HG03025 (cell line): ENCODE results near the gene CERS1.
A peak's percentile ranks its signal among the peaks of the same experiment; 100 is the strongest.

ENCODE experiments used
- ATAC-seq: cut with Tn5 transposase; IDR thresholded peaks from one replicate; pipeline ENCODE4 v1.9.1; 2021; ENCODE audit warnings: mild to moderate bottlenecking, moderate library complexity; ENCODE audit not compliant: unreplicated experiment, low FRiP score

Gene CERS1

GRCh38 chr19:18843960-18844359 lies 52.0 kb downstream of the CERS1 start:
- ATAC-seq, result no peak

GRCh38 chr19:18842166-18842565 lies 53.8 kb downstream of the CERS1 start:
- no peak for ATAC-seq

GRCh38 chr19:18841400-18841799 lies 54.6 kb downstream of the CERS1 start:
- no peak for ATAC-seq

- ATAC-seq, result no peak
These were observed 55.4 kb downstream of the CERS1 start for GRCh38 chr19:18840288-18841267.

- ATAC-seq, result no peak
These were observed 56.3 kb downstream of the CERS1 start for GRCh38 chr19:18839465-18840287.

- ATAC-seq, result no peak
These were observed 61.3 kb downstream of the CERS1 start for GRCh38 chr19:18834644-18834984.

GRCh38 chr19:18833849-18834643 lies 61.9 kb downstream of the CERS1 start:
- ATAC-seq, result no peak

- ATAC-seq, result no peak
These were observed 62.8 kb downstream of the CERS1 start for GRCh38 chr19:18833141-18833476.

GRCh38 chr19:18832306-18833140 lies 63.4 kb downstream of the CERS1 start:
- ATAC-seq, result peak; percentile 35

GRCh38 chr19:18831524-18832305 lies 64.2 kb downstream of the CERS1 start, which contains the start of gene UPF1:
UPF1 (plus strand) TSS chr19:18831959; CDS start chr19:18832210, 251 bp downstream.
- ATAC-seq, result peak; percentile 67

- ATAC-seq, result no peak
These were observed 65.5 kb downstream of the CERS1 start for GRCh38 chr19:18830488-18830887.

GRCh38 chr19:18828786-18829185 lies 67.2 kb downstream of the CERS1 start:
- ATAC-seq, result no peak
